NCI-H524 (cell line): ENCODE data around the gene MFAP2.
A peak's percentile ranks its signal among the peaks of the same experiment; 100 is the strongest.
"Not testable (repeated sequence)": the region's sequence is repeated elsewhere in the genome, so short reads cannot be mapped to it uniquely, and the experiment has no call there.

ENCODE experiments used
- DNase-seq, 2 experiments: peaks; one replicate each; lab custom pipeline; 2025; lab: John Stamatoyannopoulos, UW

MFAP2 gene

GRCh38 chr1:16961297-16962133 is 18.9 kb downstream of the MFAP2 start:
- no peak for DNase-seq

- peak; percentile 11 to 45 for DNase-seq
These were observed 19.7 kb downstream of the MFAP2 start for GRCh38 chr1:16960560-16961296.

- no peak for DNase-seq
These were observed 21.9 kb downstream of the MFAP2 start for GRCh38 chr1:16958475-16958874.

GRCh38 chr1:16957731-16958130 is 22.7 kb downstream of the MFAP2 start:
- DNase-seq = no peak

- DNase-seq = no peak
These were observed 23.6 kb downstream of the MFAP2 start for GRCh38 chr1:16956775-16957174.

- DNase-seq = no peak
These were observed 25.2 kb downstream of the MFAP2 start for GRCh38 chr1:16955186-16955585.

- no peak for DNase-seq
These were observed 25.8 kb downstream of the MFAP2 start for GRCh38 chr1:16954579-16954978.

GRCh38 chr1:16952376-16952775 is 28.0 kb downstream of the MFAP2 start:
- not testable (repeated sequence) for DNase-seq

- DNase-seq = not testable (repeated sequence)
These were observed 31.4 kb downstream of the MFAP2 start for GRCh38 chr1:16949026-16949425.

- not testable (repeated sequence) for DNase-seq
These were observed 32.0 kb downstream of the MFAP2 start for GRCh38 chr1:16948282-16948891.

GRCh38 chr1:16946646-16947045 is 33.8 kb downstream of the MFAP2 start:
- no peak for DNase-seq

GRCh38 chr1:16946185-16946584 is 34.2 kb downstream of the MFAP2 start:
- not testable (repeated sequence) for DNase-seq

GRCh38 chr1:16945512-16945911 is 34.9 kb downstream of the MFAP2 start:
- not testable (repeated sequence) for DNase-seq

- DNase-seq = no peak
These were observed 36.4 kb downstream of the MFAP2 start for GRCh38 chr1:16944038-16944437.

- not testable (repeated sequence) for DNase-seq
These were observed 40.8 kb downstream of the MFAP2 start for GRCh38 chr1:16939386-16940180.

- DNase-seq = no peak
These were observed 41.8 kb downstream of the MFAP2 start for GRCh38 chr1:16938351-16939321.

- DNase-seq = not testable (repeated sequence)
These were observed 43.8 kb downstream of the MFAP2 start for GRCh38 chr1:16936580-16936979.

GRCh38 chr1:16933945-16934344 is 46.5 kb downstream of the MFAP2 start:
- not testable (repeated sequence) for DNase-seq

GRCh38 chr1:16931206-16931934 is 49.0 kb downstream of the MFAP2 start:
- not testable (repeated sequence) for DNase-seq
